GM12872 (cell line): Measurements from ENCODE around the gene IQCH.

Experiments used
- TF ChIP-seq, protein P1 (sequence below): IDR thresholded peaks from 3 replicates; pipeline ENCODE4 v1.5.1; 2011; ENCODE audit warnings: low read depth, mild to moderate bottlenecking, low read length, moderate library complexity; ENCODE audit not compliant: insufficient read depth

IQCH gene

GRCh38 chr15:67296188-67296587 is 41.6 kb downstream of the IQCH start:
- TF ChIP-seq, protein P1, sequence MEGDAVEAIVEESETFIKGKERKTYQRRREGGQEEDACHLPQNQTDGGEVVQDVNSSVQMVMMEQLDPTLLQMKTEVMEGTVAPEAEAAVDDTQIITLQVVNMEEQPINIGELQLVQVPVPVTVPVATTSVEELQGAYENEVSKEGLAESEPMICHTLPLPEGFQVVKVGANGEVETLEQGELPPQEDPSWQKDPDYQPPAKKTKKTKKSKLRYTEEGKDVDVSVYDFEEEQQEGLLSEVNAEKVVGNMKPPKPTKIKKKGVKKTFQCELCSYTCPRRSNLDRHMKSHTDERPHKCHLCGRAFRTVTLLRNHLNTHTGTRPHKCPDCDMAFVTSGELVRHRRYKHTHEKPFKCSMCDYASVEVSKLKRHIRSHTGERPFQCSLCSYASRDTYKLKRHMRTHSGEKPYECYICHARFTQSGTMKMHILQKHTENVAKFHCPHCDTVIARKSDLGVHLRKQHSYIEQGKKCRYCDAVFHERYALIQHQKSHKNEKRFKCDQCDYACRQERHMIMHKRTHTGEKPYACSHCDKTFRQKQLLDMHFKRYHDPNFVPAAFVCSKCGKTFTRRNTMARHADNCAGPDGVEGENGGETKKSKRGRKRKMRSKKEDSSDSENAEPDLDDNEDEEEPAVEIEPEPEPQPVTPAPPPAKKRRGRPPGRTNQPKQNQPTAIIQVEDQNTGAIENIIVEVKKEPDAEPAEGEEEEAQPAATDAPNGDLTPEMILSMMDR, result no peak

- TF ChIP-seq, protein P1, result no peak
Observed at GRCh38 chr15:67296684-67297083, 42.1 kb downstream of the IQCH start.

- TF ChIP-seq, protein P1, result no peak
Observed at GRCh38 chr15:67300266-67301025, 45.9 kb downstream of the IQCH start.

GRCh38 chr15:67303490-67304363 is 49.1 kb downstream of the IQCH start:
- TF ChIP-seq, protein P1, result peak; percentile 40; the same call in 1 of the 3 replicates

- TF ChIP-seq, protein P1, result no peak
Observed at GRCh38 chr15:67304778-67305177, 50.2 kb downstream of the IQCH start.

DNA sequence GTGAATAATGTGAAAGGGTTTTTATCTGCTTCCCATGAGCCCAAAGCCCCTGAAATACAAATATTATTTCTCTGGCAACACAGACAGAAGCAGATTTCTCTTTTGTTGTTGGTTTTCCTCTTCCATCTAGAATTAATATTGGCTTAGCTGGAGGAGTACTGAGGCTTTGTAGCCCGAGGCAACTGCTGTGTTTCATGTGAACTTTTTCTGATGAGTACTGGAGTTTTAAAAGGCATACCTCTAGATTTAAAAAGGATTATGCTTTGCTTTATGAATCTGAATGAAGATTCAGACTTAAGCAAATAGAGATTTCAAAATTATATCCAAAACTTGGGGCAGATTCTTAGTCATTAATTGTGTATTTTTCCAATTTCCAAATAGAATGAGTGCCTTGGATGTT is 50.9 kb downstream of the IQCH start:
- TF ChIP-seq, protein P1, result no peak

- TF ChIP-seq, protein P1, result no peak
Observed at GRCh38 chr15:67307156-67307555, 52.6 kb downstream of the IQCH start.
